ENCODE data around the gene TBCK. TPM values are rescaled to one million over a fixed set of nuclear protein-coding genes. Genes with fewer than 3 reads are reported as not detected.

TBCK gene
- total and polyA plus RNA-seq, 2 of the 8 experiments (the other 6 are each of a cell fraction or from before 2014, with no cell fraction given), result 10.2 to 18.7 TPM

- TF ChIP-seq, protein P1, sequence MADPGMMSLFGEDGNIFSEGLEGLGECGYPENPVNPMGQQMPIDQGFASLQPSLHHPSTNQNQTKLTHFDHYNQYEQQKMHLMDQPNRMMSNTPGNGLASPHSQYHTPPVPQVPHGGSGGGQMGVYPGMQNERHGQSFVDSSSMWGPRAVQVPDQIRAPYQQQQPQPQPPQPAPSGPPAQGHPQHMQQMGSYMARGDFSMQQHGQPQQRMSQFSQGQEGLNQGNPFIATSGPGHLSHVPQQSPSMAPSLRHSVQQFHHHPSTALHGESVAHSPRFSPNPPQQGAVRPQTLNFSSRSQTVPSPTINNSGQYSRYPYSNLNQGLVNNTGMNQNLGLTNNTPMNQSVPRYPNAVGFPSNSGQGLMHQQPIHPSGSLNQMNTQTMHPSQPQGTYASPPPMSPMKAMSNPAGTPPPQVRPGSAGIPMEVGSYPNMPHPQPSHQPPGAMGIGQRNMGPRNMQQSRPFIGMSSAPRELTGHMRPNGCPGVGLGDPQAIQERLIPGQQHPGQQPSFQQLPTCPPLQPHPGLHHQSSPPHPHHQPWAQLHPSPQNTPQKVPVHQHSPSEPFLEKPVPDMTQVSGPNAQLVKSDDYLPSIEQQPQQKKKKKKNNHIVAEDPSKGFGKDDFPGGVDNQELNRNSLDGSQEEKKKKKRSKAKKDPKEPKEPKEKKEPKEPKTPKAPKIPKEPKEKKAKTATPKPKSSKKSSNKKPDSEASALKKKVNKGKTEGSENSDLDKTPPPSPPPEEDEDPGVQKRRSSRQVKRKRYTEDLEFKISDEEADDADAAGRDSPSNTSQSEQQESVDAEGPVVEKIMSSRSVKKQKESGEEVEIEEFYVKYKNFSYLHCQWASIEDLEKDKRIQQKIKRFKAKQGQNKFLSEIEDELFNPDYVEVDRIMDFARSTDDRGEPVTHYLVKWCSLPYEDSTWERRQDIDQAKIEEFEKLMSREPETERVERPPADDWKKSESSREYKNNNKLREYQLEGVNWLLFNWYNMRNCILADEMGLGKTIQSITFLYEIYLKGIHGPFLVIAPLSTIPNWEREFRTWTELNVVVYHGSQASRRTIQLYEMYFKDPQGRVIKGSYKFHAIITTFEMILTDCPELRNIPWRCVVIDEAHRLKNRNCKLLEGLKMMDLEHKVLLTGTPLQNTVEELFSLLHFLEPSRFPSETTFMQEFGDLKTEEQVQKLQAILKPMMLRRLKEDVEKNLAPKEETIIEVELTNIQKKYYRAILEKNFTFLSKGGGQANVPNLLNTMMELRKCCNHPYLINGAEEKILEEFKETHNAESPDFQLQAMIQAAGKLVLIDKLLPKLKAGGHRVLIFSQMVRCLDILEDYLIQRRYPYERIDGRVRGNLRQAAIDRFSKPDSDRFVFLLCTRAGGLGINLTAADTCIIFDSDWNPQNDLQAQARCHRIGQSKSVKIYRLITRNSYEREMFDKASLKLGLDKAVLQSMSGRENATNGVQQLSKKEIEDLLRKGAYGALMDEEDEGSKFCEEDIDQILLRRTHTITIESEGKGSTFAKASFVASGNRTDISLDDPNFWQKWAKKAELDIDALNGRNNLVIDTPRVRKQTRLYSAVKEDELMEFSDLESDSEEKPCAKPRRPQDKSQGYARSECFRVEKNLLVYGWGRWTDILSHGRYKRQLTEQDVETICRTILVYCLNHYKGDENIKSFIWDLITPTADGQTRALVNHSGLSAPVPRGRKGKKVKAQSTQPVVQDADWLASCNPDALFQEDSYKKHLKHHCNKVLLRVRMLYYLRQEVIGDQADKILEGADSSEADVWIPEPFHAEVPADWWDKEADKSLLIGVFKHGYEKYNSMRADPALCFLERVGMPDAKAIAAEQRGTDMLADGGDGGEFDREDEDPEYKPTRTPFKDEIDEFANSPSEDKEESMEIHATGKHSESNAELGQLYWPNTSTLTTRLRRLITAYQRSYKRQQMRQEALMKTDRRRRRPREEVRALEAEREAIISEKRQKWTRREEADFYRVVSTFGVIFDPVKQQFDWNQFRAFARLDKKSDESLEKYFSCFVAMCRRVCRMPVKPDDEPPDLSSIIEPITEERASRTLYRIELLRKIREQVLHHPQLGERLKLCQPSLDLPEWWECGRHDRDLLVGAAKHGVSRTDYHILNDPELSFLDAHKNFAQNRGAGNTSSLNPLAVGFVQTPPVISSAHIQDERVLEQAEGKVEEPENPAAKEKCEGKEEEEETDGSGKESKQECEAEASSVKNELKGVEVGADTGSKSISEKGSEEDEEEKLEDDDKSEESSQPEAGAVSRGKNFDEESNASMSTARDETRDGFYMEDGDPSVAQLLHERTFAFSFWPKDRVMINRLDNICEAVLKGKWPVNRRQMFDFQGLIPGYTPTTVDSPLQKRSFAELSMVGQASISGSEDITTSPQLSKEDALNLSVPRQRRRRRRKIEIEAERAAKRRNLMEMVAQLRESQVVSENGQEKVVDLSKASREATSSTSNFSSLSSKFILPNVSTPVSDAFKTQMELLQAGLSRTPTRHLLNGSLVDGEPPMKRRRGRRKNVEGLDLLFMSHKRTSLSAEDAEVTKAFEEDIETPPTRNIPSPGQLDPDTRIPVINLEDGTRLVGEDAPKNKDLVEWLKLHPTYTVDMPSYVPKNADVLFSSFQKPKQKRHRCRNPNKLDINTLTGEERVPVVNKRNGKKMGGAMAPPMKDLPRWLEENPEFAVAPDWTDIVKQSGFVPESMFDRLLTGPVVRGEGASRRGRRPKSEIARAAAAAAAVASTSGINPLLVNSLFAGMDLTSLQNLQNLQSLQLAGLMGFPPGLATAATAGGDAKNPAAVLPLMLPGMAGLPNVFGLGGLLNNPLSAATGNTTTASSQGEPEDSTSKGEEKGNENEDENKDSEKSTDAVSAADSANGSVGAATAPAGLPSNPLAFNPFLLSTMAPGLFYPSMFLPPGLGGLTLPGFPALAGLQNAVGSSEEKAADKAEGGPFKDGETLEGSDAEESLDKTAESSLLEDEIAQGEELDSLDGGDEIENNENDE (IDR thresholded peaks at IDR 0.05; ENCODE audit: insufficient replicate concordance, low read length), result no peak
- TF ChIP-seq GABPA (IDR thresholded peaks at IDR 0.05; ENCODE audit: borderline replicate concordance, insufficient read depth, low read length), result no peak
- no peak for TF ChIP-seq SIRT6 (IDR thresholded peaks at IDR 0.05; ENCODE audit: low read length)
- no peak for TF ChIP-seq HDAC6 (IDR thresholded peaks at IDR 0.05; ENCODE audit: low read depth, low read length)
- no peak for TF ChIP-seq NRF1 (IDR thresholded peaks at IDR 0.05; ENCODE audit: low read depth, low read length)
- no peak for TF ChIP-seq TAF1 (IDR thresholded peaks at IDR 0.05; ENCODE audit: low read depth, low read length)
- no peak for TF ChIP-seq NANOG (IDR thresholded peaks at IDR 0.05; ENCODE audit: insufficient read depth, low read depth, low read length, poor library complexity, severe bottlenecking)
- TF ChIP-seq GTF2F1 (IDR thresholded peaks at IDR 0.05; ENCODE audit: borderline replicate concordance, low read depth, low read length), result no peak
- no peak for TF ChIP-seq CEBPB (IDR thresholded peaks at IDR 0.05; ENCODE audit: low read depth, low read length)
- TF ChIP-seq PHF8 (conservative IDR thresholded peaks at IDR 0.05; ENCODE audit: low read depth, low read length), result no peak
- no peak for TF ChIP-seq KDM1A (IDR thresholded peaks at IDR 0.05; ENCODE audit: borderline replicate concordance, low read length)
- TF ChIP-seq RNF2 (IDR thresholded peaks at IDR 0.05; ENCODE audit: borderline replicate concordance, low read depth, low read length, missing control alignments, poor library complexity, severe bottlenecking), result no peak
Observed at GRCh38 chr4:106314960-106315359, 1.0 kb downstream of the TBCK start (continued).
